Measurements from ENCODE around the gene CLEC9A.

Gene CLEC9A

DNA sequence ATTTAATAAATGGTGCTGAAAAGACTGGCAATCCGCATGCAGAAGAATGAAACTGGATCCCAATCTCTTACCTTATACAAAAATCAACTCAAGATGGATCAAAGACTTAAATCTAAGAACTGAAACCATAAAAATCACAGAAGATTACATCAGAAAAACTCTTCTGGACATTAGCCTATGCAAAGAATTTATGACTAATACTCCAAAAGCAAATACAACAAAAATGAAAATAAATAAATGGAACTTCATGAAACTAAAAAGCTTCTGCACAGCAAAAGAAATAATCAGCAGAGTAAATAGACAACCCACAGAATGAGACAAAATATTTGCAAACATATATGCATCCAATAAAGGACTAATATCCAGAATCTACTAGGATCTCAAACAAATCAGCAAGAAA is 82.6 kb downstream of the CLEC9A start:
- DNase-seq = no peak

DNA sequence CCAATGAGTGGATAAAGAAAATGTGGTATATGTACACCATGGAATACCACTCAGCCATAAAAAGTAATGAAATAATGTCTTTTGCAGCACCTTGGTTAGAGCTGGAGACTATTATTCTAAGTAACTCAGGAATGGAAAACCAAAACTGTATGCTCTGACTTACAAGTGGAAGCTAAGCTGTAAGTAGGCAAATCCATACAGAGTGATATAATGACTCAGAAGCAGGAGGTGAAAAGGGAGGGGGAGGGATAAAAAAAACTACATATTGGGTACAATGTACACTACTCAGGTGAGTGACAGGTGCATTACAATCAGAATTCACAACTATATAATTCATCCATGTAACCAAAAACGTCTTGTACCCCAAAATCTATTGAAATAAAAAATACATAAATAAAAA is 83.4 kb downstream of the CLEC9A start:
- DNase-seq = no peak

DNA sequence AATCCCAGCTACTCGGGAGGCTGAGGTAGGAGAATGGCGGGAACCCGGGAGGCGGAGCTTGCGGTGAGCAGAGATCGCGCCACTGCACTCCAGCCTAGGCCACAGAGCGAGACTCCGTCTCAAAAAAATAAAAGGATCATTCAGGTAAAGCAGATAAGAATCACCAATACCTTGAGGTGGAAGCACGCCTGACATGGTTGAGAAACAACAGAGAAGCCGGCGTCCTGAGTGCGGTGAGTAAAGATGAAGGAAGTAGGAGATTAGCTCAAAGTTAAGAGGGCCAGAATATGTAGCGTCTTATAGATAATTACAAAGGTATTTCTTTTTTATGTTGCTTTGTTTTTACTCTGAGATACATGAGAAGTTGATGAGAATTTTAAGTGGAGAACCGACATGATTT is 84.8 kb downstream of the CLEC9A start:
- no peak for DNase-seq
